A673 (cell line): ENCODE results near the gene UPK3A. TPM values are rescaled to one million over a fixed set of nuclear protein-coding genes. Genes with fewer than 3 reads are reported as not detected.

Experiments used
- BruUV-seq: library from RNA; stranded (reverse); fragments of 400-500 nt; replicated peaks from 2 replicates; lab custom pipeline; 2021; lab: Mats Ljungman, UMichigan
- CTCF ChIA-PET: fragments of 300-600 bp; sonication (Branson Sonifier 250); formaldehyde crosslinking; loops from one replicate; lab custom pipeline; 2022; ENCODE audit warnings: antibody characterized with exemption; lab: Charles Lee
- POLR2A ChIA-PET: fragments of 300-600 bp; sonication (Branson Sonifier 250); formaldehyde crosslinking; loops from one replicate; lab custom pipeline; 2022; ENCODE audit warnings: antibody characterized with exemption; ENCODE audit not compliant: low non-redundant PET; lab: Charles Lee
- DNase-seq: peaks from one replicate; pipeline ENCODE4 v3.0.0-alpha.2; 2015; ENCODE audit warnings: low spot score
- H3K27ac ChIP-seq: fragments of 200-600 bp; sonication (generic); 2 replicates; pipeline ENCODE4 v1.5.1; 2016; ENCODE audit warnings: mixed run types, low read depth, mild to moderate bottlenecking, mixed read lengths, antibody characterized with exemption, low read length; ENCODE audit not compliant: poor library complexity, severe bottlenecking
- H3K27me3 ChIP-seq: fragments of 200-600 bp; sonication (generic); replicated peaks from 2 replicates; pipeline ENCODE4 v1.6.1; 2017; ENCODE audit warnings: mixed run types, low read depth, mild to moderate bottlenecking, mixed read lengths, antibody characterized with exemption, low read length; ENCODE audit not compliant: insufficient read depth, poor library complexity
- H3K36me3 ChIP-seq: fragments of 200-600 bp; sonication (generic); 2 replicates; pipeline ENCODE4 v1.6.1; 2016; ENCODE audit warnings: mixed run types, mild to moderate bottlenecking, mixed read lengths, antibody characterized with exemption, low read length; ENCODE audit not compliant: insufficient read depth, poor library complexity, severe bottlenecking
- H3K4me1 ChIP-seq: fragments of 200-600 bp; sonication (generic); 2 replicates; pipeline ENCODE4 v1.6.1; 2017; ENCODE audit warnings: mixed run types, mild to moderate bottlenecking, mixed read lengths, antibody characterized with exemption, low read length; ENCODE audit not compliant: insufficient read depth, poor library complexity, severe bottlenecking
- H3K4me3 ChIP-seq: fragments of 200-600 bp; sonication (generic); 2 replicates; pipeline ENCODE4 v1.5.1; 2016; ENCODE audit warnings: low read depth, mixed run types, mild to moderate bottlenecking, mixed read lengths, low read length; ENCODE audit not compliant: poor library complexity, severe bottlenecking
- H3K9me3 ChIP-seq: fragments of 200-600 bp; sonication (generic); 2 replicates; pipeline ENCODE4 v1.6.1; 2016; ENCODE audit warnings: mixed run types, low read depth, mild to moderate bottlenecking, mixed read lengths, antibody characterized with exemption, low read length; ENCODE audit not compliant: poor library complexity, severe bottlenecking
- CTCF ChIP-seq: fragments of 300-800, 200-600 bp; sonication (generic); conservative IDR thresholded peaks from 2 replicates; pipeline ENCODE4 v1.5.1; 2017; ENCODE audit warnings: low read depth, mild to moderate bottlenecking, antibody characterized with exemption, low read length, moderate library complexity, mixed read lengths
- EZH2 ChIP-seq: fragments of 200-600 bp; sonication (generic); IDR thresholded peaks from 2 replicates; pipeline ENCODE4 v1.6.1; 2017; ENCODE audit warnings: borderline replicate concordance, low read depth, mild to moderate bottlenecking, mixed read lengths, antibody characterized with exemption, low read length; ENCODE audit not compliant: poor library complexity, severe bottlenecking
- intact Hi-C: fragments of 100-400 bp; cut with micrococcal nuclease; formaldehyde crosslinking; loops from one replicate; pipeline ENCODE4 v1.10.0; 2022; ENCODE audit not compliant: unreplicated experiment
- total RNA-seq: library from RNA; stranded (reverse); gene quantifications from 2 replicates; pipeline ENCODE4 v1.2.3, GENCODE V29; 2021

UPK3A gene
- total RNA-seq, 1 experiment from 2014 or later = not detected

GRCh38 chr22:45242778-45243191, 42.0 kb upstream of the UPK3A start:
- CTCF ChIA-PET = no interaction called here
- intact Hi-C loops = no loop called here

GRCh38 chr22:45244916-45245315, 39.8 kb upstream of the UPK3A start:
- no peak for DNase-seq
- Histone ChIP-seq H3K27ac (no peak overlapping the region), H3K27me3 (no peaks in the 10 kb centered on the region), H3K36me3 (no peaks in the 10 kb centered on the region), H3K4me3 (no peak overlapping the region), H3K4me1 (peaks cover 6% of the 10 kb centered on the region), H3K9me3 (no peaks in the 10 kb centered on the region)
- TF ChIP-seq EZH2 = no peak
- no peak for TF ChIP-seq CTCF
- no TSS peak for BruUV-seq
- POLR2A ChIA-PET = no interaction called here
- CTCF ChIA-PET = interaction anchor here (0.5 kb wide), 1 partner anchor 122 kb away, joined by 3 read pairs; no protein-coding TSS in a partner anchor
- intact Hi-C loops = no loop called here

More at GRCh38 chr22:45242778-45243191, 42.0 kb upstream of the UPK3A start:
- H3K9me3 ChIP-seq = no peaks in the 10 kb centered on the region
- no peak for TF ChIP-seq EZH2
- TF ChIP-seq CTCF = peak; percentile 41; the same call in 1 of the 2 replicates
- peak; percentile 26 for DNase-seq
- peaks cover 14% of the 10 kb centered on the region for H3K4me1 ChIP-seq
- no TSS peak for BruUV-seq
- no peaks in the 10 kb centered on the region for H3K36me3 ChIP-seq
- no peak overlapping the region for H3K27ac ChIP-seq
- H3K27me3 ChIP-seq = no peaks in the 10 kb centered on the region
- H3K4me3 ChIP-seq = no peak overlapping the region
- POLR2A ChIA-PET = no interaction called here

GRCh38 chr22:45246060-45246985, 38.4 kb upstream of the UPK3A start:
- Histone ChIP-seq H3K4me1 (peaks cover 2% of the 10 kb centered on the region), H3K27ac (no peak overlapping the region), H3K27me3 (no peaks in the 10 kb centered on the region), H3K36me3 (no peaks in the 10 kb centered on the region), H3K9me3 (no peaks in the 10 kb centered on the region), H3K4me3 (no peak overlapping the region)
- CTCF ChIA-PET = interaction anchor here (0.6 kb wide), 1 partner anchor 17 kb away, joined by 7 read pairs; no protein-coding TSS in a partner anchor
- no peak for DNase-seq
- intact Hi-C loops = no loop called here
- POLR2A ChIA-PET = no interaction called here
- no peak for TF ChIP-seq CTCF
- TF ChIP-seq EZH2 = no peak
- no TSS peak for BruUV-seq
